Ishikawa (cell line): ENCODE results near the gene DOK3.

Experiments used
- EGR1 ChIP-seq: IDR thresholded peaks from 2 replicates; pipeline ENCODE4 v1.6.1; 2012
- EP300 ChIP-seq: IDR thresholded peaks from 2 replicates; pipeline ENCODE4 v1.6.1; 2012; ENCODE audit warnings: borderline replicate concordance
- TEAD4 ChIP-seq: IDR thresholded peaks from 2 replicates; pipeline ENCODE4 v1.6.1; 2012
- YY1 ChIP-seq: IDR thresholded peaks from 2 replicates; pipeline ENCODE4 v1.6.1; 2012; ENCODE audit warnings: low read depth
- TF ChIP-seq, protein P1 (sequence below): IDR thresholded peaks from 2 replicates; pipeline ENCODE4 v1.6.1; 2012

DNA sequence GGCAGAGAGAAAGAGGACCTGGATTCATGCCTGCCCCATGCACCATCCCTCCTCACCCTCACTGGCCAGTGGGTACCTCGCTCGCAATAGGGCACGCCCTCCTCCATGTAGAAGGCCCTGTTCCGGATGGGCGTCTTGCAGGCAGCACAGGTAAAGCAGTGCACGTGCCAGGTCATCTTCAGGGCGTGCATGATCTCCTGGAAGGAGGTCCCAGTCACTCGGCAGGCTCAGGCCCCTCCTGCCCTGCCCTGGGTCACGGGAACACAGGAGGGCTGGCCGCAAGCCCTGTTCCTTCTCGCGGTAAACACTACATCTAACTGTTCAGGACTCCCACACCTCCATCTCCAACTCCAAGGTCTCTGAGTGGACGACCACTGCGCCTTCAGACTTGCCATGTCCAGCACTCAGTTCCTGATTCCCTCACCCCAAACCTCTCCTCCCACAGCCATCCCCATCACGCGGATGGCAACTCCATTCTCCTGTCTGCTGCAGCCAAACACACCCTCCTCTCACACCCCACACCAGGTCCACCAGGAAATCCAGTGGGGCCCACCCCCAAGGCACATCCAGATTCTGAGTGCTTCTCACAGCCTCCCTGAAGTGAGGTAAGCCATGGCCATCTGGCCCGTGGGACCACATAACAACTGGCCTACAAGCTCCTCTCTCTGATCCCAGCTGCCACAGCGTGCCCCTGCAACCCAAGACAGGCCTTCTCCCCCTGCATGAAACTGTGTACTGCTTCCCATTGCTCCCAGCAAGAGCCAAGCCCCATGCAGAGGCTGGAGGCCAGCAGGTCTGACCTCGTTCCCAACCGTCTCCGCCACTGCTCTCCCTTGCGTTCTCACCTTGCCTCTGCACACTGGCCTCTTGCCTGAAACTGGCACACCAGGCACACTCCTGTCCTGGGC, 25.4 kb downstream of the DOK3 start:
- TF ChIP-seq TEAD4 = no peak
- TF ChIP-seq, protein P1, sequence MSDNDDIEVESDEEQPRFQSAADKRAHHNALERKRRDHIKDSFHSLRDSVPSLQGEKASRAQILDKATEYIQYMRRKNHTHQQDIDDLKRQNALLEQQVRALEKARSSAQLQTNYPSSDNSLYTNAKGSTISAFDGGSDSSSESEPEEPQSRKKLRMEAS = no peak
- no peak for TF ChIP-seq EGR1
- TF ChIP-seq YY1 = no peak
- no peak for TF ChIP-seq EP300
